Activated CD8-positive, alpha-beta T cell treated with anti-CD3 and anti-CD28 coated beads, Interleukin-2, amount 10 ng/mL, durations not matched to agents 7 days and 5 days (primary cell): Measurements from ENCODE around the gene IL4I1. TPM values are rescaled to one million over a fixed set of nuclear protein-coding genes. Genes with fewer than 3 reads are reported as not detected.

Experiments
- ATAC-seq: fragments of 150-1000 bp; cut with Tn5 transposase; one replicate; pipeline ENCODE4 v1.10.0; 2021; ENCODE audit warnings: moderate library complexity
- CTCF ChIA-PET: fragments of 350-600 bp; sonication (Branson Sonifier 250); formaldehyde crosslinking; loops from one replicate; lab custom pipeline; 2021; ENCODE audit warnings: antibody characterized with exemption; lab: Charles Lee
- POLR2A ChIA-PET: fragments of 350-600 bp; sonication (Branson Sonifier 250); formaldehyde crosslinking; loops from one replicate; lab custom pipeline; 2021; ENCODE audit warnings: antibody characterized with exemption; lab: Charles Lee
- DNase-seq: peaks from one replicate; pipeline ENCODE4 v3.0.0-alpha.2; 2020
- H3K27ac Mint-ChIP-seq: one replicate; pipeline ENCODE4 v1.8.0; 2021; ENCODE audit warnings: mild to moderate bottlenecking, mixed read lengths
- H3K27me3 Mint-ChIP-seq: one replicate; pipeline ENCODE4 v1.8.0; 2021; ENCODE audit warnings: low read depth, mixed read lengths
- H3K36me3 Mint-ChIP-seq: one replicate; pipeline ENCODE4 v1.8.0; 2021; ENCODE audit warnings: low read depth, mixed read lengths
- H3K4me1 Mint-ChIP-seq: one replicate; pipeline ENCODE4 v1.8.0; 2021; ENCODE audit warnings: low read depth, mixed read lengths
- H3K4me3 Mint-ChIP-seq: one replicate; pipeline ENCODE4 v1.8.0; 2021; ENCODE audit warnings: mild to moderate bottlenecking, mixed read lengths
- H3K9me3 Mint-ChIP-seq: one replicate; pipeline ENCODE4 v1.8.0; 2022; ENCODE audit warnings: mixed read lengths; ENCODE audit not compliant: insufficient read depth
- total RNA-seq, 2 experiments: library from RNA; stranded (reverse); gene quantifications; one replicate each; pipeline ENCODE4 v1.2.3, GENCODE V29; 2021

The IL4I1 gene
- total RNA-seq, 2 experiments from 2014 or later = 1.2 to 1.6 TPM

- Mint-ChIP-seq H3K27me3 (peaks cover 9% of the 10 kb centered on the region), H3K9me3 (no peaks in the 10 kb centered on the region), H3K36me3 (peaks cover 9% of the 10 kb centered on the region), H3K4me3 (peak within 1 kb of the TSS; percentile 87), H3K27ac (peak within 1 kb of the TSS; percentile 98), H3K4me1 (peaks cover 43% of the 10 kb centered on the region)
- DNase-seq (peak; percentile 92), ATAC-seq (peak; percentile 79)
- CTCF ChIA-PET = interaction anchor here (0.5 to 1.1 kb wide), 4 partner anchors 32 to 172 kb away, joined by 3 to 6 read pairs (median 3); partner anchors contain the start of genes FUZ and MED25
- POLR2A ChIA-PET = interaction anchor here (0.5 to 2.5 kb wide), 12 partner anchors 8 to 662 kb away, joined by 3 to 13 read pairs (median 4); partner anchors contain the start of genes AKT1S1, FUZ, MED25 and PNKP
Measured at GRCh38 chr19:49850487-49851342, 46.0 kb downstream of the IL4I1 start, which contains the start of gene PTOV1. Gene PTOV1, plus strand, starts transcription at chr19:49851159.

GRCh38 chr19:49850221-49850486 lies 46.5 kb downstream of the IL4I1 start:
- peaks cover 7% of the 10 kb centered on the region for H3K36me3 Mint-ChIP-seq
- no peaks in the 10 kb centered on the region for H3K9me3 Mint-ChIP-seq
- peaks cover 43% of the 10 kb centered on the region for H3K4me1 Mint-ChIP-seq
- no peak for DNase-seq
- H3K27me3 Mint-ChIP-seq = peaks cover 9% of the 10 kb centered on the region
- no peak for ATAC-seq
- H3K4me3 Mint-ChIP-seq = peak overlapping the region; percentile 87
- ChIA-PET CTCF (interaction anchor here (0.5 to 1.1 kb wide), 4 partner anchors 32 to 171 kb away, joined by 3 to 6 read pairs (median 3); partner anchors contain the start of genes FUZ and MED25), POLR2A (interaction anchor here (0.5 to 2.5 kb wide), 11 partner anchors 9 to 362 kb away, joined by 3 to 13 read pairs (median 5); partner anchors contain the start of genes AKT1S1, FUZ, MED25 and PNKP)
- H3K27ac Mint-ChIP-seq = peak overlapping the region; percentile 98

- H3K4me3 Mint-ChIP-seq = peak overlapping the region; percentile 87
- ATAC-seq (no peak), DNase-seq (no peak)
- no peaks in the 10 kb centered on the region for H3K9me3 Mint-ChIP-seq
- POLR2A ChIA-PET = interaction anchor here (1.3 to 1.9 kb wide), 4 partner anchors 9 to 36 kb away, joined by 3 to 12 read pairs (median 9); partner anchors contain the start of genes AKT1S1, FUZ, MED25 and TBC1D17
- H3K4me1 Mint-ChIP-seq = peaks cover 43% of the 10 kb centered on the region
- CTCF ChIA-PET = interaction anchor here (0.6 to 1.1 kb wide), 4 partner anchors 32 to 320 kb away, joined by 3 read pairs; partner anchors contain the start of genes FUZ and MED25
- peaks cover 7% of the 10 kb centered on the region for H3K36me3 Mint-ChIP-seq
- peaks cover 9% of the 10 kb centered on the region for H3K27me3 Mint-ChIP-seq
- peak overlapping the region; percentile 98 for H3K27ac Mint-ChIP-seq
Measured at GRCh38 chr19:49849433-49850220, 47.1 kb downstream of the IL4I1 start.

GRCh38 chr19:49848938-49849337 lies 47.7 kb downstream of the IL4I1 start:
- ChIA-PET CTCF (interaction anchor here (0.6 to 1.3 kb wide), 5 partner anchors 24 to 319 kb away, joined by 3 to 4 read pairs (median 3); partner anchors contain the start of genes FUZ and MED25), POLR2A (interaction anchor here (1.2 to 1.8 kb wide), 2 partner anchors 21 to 31 kb away, joined by 4 to 12 read pairs; partner anchors contain the start of gene MED25)
- H3K4me3 Mint-ChIP-seq = peak overlapping the region; percentile 17
- peaks cover 43% of the 10 kb centered on the region for H3K4me1 Mint-ChIP-seq
- peaks cover 9% of the 10 kb centered on the region for H3K27me3 Mint-ChIP-seq
- H3K27ac Mint-ChIP-seq = no peak overlapping the region
- H3K9me3 Mint-ChIP-seq = no peaks in the 10 kb centered on the region
- peaks cover 7% of the 10 kb centered on the region for H3K36me3 Mint-ChIP-seq
- no peak for ATAC-seq
- DNase-seq = no peak

GRCh38 chr19:49847731-49848696 lies 48.7 kb downstream of the IL4I1 start:
- DNase-seq (peak; percentile 46), ATAC-seq (no peak)
- Mint-ChIP-seq H3K9me3 (no peaks in the 10 kb centered on the region), H3K4me3 (peak overlapping the region; percentile 17), H3K36me3 (peaks cover 7% of the 10 kb centered on the region), H3K27ac (peak overlapping the region; percentile 40), H3K4me1 (peaks cover 41% of the 10 kb centered on the region), H3K27me3 (peaks cover 9% of the 10 kb centered on the region)
- POLR2A ChIA-PET = interaction anchor here (0.6 to 1.8 kb wide), 6 partner anchors 15 to 931 kb away, joined by 3 to 12 read pairs (median 4); partner anchors contain the start of gene MED25
- CTCF ChIA-PET = interaction anchor here (0.5 to 1.3 kb wide), 7 partner anchors 16 to 178 kb away, joined by 3 to 5 read pairs (median 4); partner anchors contain the start of genes AKT1S1, FUZ, TBC1D17 and ZNF473

GRCh38 chr19:49846408-49846807 lies 50.3 kb downstream of the IL4I1 start:
- Mint-ChIP-seq H3K9me3 (no peaks in the 10 kb centered on the region), H3K36me3 (peaks cover 7% of the 10 kb centered on the region), H3K27ac (no peak overlapping the region), H3K4me1 (peaks cover 29% of the 10 kb centered on the region), H3K27me3 (no peaks in the 10 kb centered on the region), H3K4me3 (no peak overlapping the region)
- no peak for ATAC-seq
- DNase-seq = no peak
- ChIA-PET CTCF (no interaction called here), POLR2A (interaction anchor here (0.9 kb wide), 1 partner anchor 11 kb away, joined by 3 read pairs; no protein-coding TSS in a partner anchor)

GRCh38 chr19:49845414-49845813 lies 51.3 kb downstream of the IL4I1 start:
- ChIA-PET POLR2A (no interaction called here), CTCF (interaction anchor here (1.2 kb wide), 1 partner anchor 12 kb away, joined by 3 read pairs; no protein-coding TSS in a partner anchor)
- no peaks in the 10 kb centered on the region for H3K9me3 Mint-ChIP-seq
- no peak overlapping the region for H3K27ac Mint-ChIP-seq
- peaks cover 11% of the 10 kb centered on the region for H3K36me3 Mint-ChIP-seq
- no peak for ATAC-seq
- no peaks in the 10 kb centered on the region for H3K27me3 Mint-ChIP-seq
- H3K4me3 Mint-ChIP-seq = no peak overlapping the region
- peaks cover 29% of the 10 kb centered on the region for H3K4me1 Mint-ChIP-seq
- DNase-seq = no peak

- Mint-ChIP-seq H3K9me3 (no peaks in the 10 kb centered on the region), H3K4me1 (peaks cover 21% of the 10 kb centered on the region), H3K27ac (no peak overlapping the region), H3K27me3 (no peaks in the 10 kb centered on the region), H3K36me3 (peaks cover 12% of the 10 kb centered on the region), H3K4me3 (no peak overlapping the region)
- CTCF ChIA-PET = interaction anchor here (1.2 kb wide), 1 partner anchor 11 kb away, joined by 3 read pairs; no protein-coding TSS in a partner anchor
- POLR2A ChIA-PET = interaction anchor here (1.3 kb wide), 1 partner anchor 21 kb away, joined by 3 read pairs; no protein-coding TSS in a partner anchor
- DNase-seq = no peak
- no peak for ATAC-seq
Measured at GRCh38 chr19:49844138-49845095, 52.3 kb downstream of the IL4I1 start.

GRCh38 chr19:49843265-49843664 lies 53.4 kb downstream of the IL4I1 start:
- DNase-seq = no peak
- no peak for ATAC-seq
- H3K36me3 Mint-ChIP-seq = peaks cover 22% of the 10 kb centered on the region
- peaks cover 11% of the 10 kb centered on the region for H3K4me1 Mint-ChIP-seq
- no peak overlapping the region for H3K4me3 Mint-ChIP-seq
- ChIA-PET CTCF (no interaction called here), POLR2A (interaction anchor here (1.3 kb wide), 1 partner anchor 22 kb away, joined by 3 read pairs; no protein-coding TSS in a partner anchor)
- no peaks in the 10 kb centered on the region for H3K27me3 Mint-ChIP-seq
- H3K9me3 Mint-ChIP-seq = no peaks in the 10 kb centered on the region
- no peak overlapping the region for H3K27ac Mint-ChIP-seq
